ENCODE results near the gene IRX3.

- TF ChIP-seq CTCF (IDR thresholded peaks at IDR 0.05) (no peak), POLR2A (IDR thresholded peaks at IDR 0.05) (no peak)
Measured at GRCh38 chr16:54246454-54246821, 40.1 kb downstream of the IRX3 start.

Data from prostate gland (tissue), 2 donors.